ENCODE results near the gene PRMT9.
A peak's percentile ranks its signal among the peaks of the same experiment; 100 is the strongest.

PRMT9 gene

DNA sequence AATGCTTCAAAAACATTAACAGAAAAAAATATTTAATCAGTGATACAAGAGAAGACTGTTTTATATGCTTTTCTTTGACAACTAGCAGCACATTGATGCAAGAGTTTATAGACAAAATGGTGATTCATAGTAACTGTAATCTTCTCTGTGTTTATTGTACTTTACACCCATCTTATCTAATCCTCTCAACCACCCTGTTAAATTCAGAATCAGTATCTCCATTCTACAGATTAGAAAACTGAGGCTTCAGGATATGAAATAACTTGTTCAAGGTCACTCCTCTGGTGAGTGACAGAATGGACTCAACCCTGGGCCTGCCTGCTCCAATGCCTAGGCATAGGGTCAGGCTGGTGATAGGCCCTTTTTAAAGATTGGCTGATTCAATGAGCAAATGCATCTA is 92.9 kb downstream of the PRMT9 start:
- no peak for DNase-seq (ENCODE audit: low spot score)
- in situ Hi-C loops (cut with MboI; ENCODE audit: low sequenced_read_pairs, unreplicated experiment) = loop anchor here (25.0 kb wide), 1 partner anchor 429 kb away; no protein-coding TSS in a partner anchor
- TF ChIP-seq, protein P1, sequence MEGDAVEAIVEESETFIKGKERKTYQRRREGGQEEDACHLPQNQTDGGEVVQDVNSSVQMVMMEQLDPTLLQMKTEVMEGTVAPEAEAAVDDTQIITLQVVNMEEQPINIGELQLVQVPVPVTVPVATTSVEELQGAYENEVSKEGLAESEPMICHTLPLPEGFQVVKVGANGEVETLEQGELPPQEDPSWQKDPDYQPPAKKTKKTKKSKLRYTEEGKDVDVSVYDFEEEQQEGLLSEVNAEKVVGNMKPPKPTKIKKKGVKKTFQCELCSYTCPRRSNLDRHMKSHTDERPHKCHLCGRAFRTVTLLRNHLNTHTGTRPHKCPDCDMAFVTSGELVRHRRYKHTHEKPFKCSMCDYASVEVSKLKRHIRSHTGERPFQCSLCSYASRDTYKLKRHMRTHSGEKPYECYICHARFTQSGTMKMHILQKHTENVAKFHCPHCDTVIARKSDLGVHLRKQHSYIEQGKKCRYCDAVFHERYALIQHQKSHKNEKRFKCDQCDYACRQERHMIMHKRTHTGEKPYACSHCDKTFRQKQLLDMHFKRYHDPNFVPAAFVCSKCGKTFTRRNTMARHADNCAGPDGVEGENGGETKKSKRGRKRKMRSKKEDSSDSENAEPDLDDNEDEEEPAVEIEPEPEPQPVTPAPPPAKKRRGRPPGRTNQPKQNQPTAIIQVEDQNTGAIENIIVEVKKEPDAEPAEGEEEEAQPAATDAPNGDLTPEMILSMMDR (IDR thresholded peaks at IDR 0.05; ENCODE audit: borderline replicate concordance, control extremely low read depth, extremely low read depth, insufficient read depth, missing control alignments) = no peak

GRCh38 chr4:147590249-147590920 is 93.6 kb downstream of the PRMT9 start:
- in situ Hi-C loops (cut with MboI; ENCODE audit: low sequenced_read_pairs, unreplicated experiment) = loop anchor here (25.0 kb wide), 1 partner anchor 428 kb away; no protein-coding TSS in a partner anchor
- TF ChIP-seq, protein P1 (IDR thresholded peaks at IDR 0.05; ENCODE audit: borderline replicate concordance, control extremely low read depth, extremely low read depth, insufficient read depth, missing control alignments) = peak; percentile 60
- peak; percentile 63 for DNase-seq (ENCODE audit: low spot score)

DNA sequence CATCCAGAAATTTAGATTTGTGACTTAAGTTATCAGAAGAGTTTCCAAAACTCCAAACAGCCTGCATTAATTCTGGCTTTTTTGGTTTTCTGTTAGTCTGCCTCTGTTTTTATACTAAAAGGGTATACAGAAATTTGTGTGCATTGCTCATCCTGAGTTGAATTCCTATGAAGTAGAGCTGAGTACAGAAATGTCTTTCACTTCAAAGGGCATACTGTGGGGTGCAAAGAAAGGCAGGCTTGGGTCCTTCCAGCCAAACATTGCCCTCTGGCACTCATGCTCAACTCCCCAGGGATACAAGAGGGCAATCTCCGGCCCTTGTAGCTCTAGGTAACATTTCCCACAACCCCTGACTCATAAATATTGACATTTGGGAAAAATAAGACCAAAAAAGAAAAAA is 94.4 kb downstream of the PRMT9 start:
- TF ChIP-seq, protein P1 (IDR thresholded peaks at IDR 0.05; ENCODE audit: borderline replicate concordance, control extremely low read depth, extremely low read depth, insufficient read depth, missing control alignments) = no peak
- in situ Hi-C loops (cut with MboI; ENCODE audit: low sequenced_read_pairs, unreplicated experiment) = loop anchor here (25.0 kb wide), 1 partner anchor 427 kb away; no protein-coding TSS in a partner anchor
- no peak for DNase-seq (ENCODE audit: low spot score)
